A673 (cell line): ENCODE results near the gene METTL27.

Source experiments
- CTCF ChIP-seq: fragments of 300-800, 200-600 bp; sonication (generic); conservative IDR thresholded peaks from 2 replicates; pipeline ENCODE4 v1.5.1; 2017; ENCODE audit warnings: low read depth, mild to moderate bottlenecking, antibody characterized with exemption, low read length, moderate library complexity, mixed read lengths
- EZH2 ChIP-seq: fragments of 200-600 bp; sonication (generic); IDR thresholded peaks from 2 replicates; pipeline ENCODE4 v1.6.1; 2017; ENCODE audit warnings: borderline replicate concordance, low read depth, mild to moderate bottlenecking, mixed read lengths, antibody characterized with exemption, low read length; ENCODE audit not compliant: poor library complexity, severe bottlenecking

GRCh38 chr7:73844848-73845460 lies 2.6 kb upstream of the METTL27 start:
- no peak for TF ChIP-seq CTCF
- TF ChIP-seq EZH2, result no peak
